Activated naive CD8-positive, alpha-beta T cell treated with anti-CD3 and anti-CD28 coated beads for 36 hours (primary cell): ENCODE results near the gene ZKSCAN4. TPM values are rescaled to one million over a fixed set of nuclear protein-coding genes. Genes with fewer than 3 reads are reported as not detected.
A peak's percentile ranks its signal among the peaks of the same experiment; 100 is the strongest.

ENCODE experiments used
- DNase-seq: peaks from one replicate; pipeline ENCODE4 v3.0.0; 2021
- H3K27ac Mint-ChIP-seq: one replicate; pipeline ENCODE4 v1.8.0; 2022; ENCODE audit warnings: mild to moderate bottlenecking, moderate library complexity, mixed read lengths
- H3K27me3 Mint-ChIP-seq: one replicate; pipeline ENCODE4 v1.8.0; 2022; ENCODE audit warnings: mild to moderate bottlenecking, mixed read lengths
- H3K36me3 Mint-ChIP-seq: one replicate; pipeline ENCODE4 v1.8.0; 2021; ENCODE audit warnings: mild to moderate bottlenecking, mixed read lengths
- H3K4me1 Mint-ChIP-seq: one replicate; pipeline ENCODE4 v1.8.0; 2021; ENCODE audit warnings: mixed read lengths
- H3K4me3 Mint-ChIP-seq: one replicate; pipeline ENCODE4 v1.8.0; 2022; ENCODE audit warnings: mild to moderate bottlenecking, moderate library complexity, mixed read lengths
- H3K9me3 Mint-ChIP-seq: one replicate; pipeline ENCODE4 v1.8.0; 2022; ENCODE audit warnings: mixed read lengths
- total RNA-seq, 2 experiments: library from RNA; stranded (reverse); gene quantifications; one replicate each; pipeline ENCODE4 v1.2.3, GENCODE V29; 2021

ZKSCAN4 gene
- total RNA-seq, result 1 to 10 TPM; 4.5 to 5.0 TPM

DNA sequence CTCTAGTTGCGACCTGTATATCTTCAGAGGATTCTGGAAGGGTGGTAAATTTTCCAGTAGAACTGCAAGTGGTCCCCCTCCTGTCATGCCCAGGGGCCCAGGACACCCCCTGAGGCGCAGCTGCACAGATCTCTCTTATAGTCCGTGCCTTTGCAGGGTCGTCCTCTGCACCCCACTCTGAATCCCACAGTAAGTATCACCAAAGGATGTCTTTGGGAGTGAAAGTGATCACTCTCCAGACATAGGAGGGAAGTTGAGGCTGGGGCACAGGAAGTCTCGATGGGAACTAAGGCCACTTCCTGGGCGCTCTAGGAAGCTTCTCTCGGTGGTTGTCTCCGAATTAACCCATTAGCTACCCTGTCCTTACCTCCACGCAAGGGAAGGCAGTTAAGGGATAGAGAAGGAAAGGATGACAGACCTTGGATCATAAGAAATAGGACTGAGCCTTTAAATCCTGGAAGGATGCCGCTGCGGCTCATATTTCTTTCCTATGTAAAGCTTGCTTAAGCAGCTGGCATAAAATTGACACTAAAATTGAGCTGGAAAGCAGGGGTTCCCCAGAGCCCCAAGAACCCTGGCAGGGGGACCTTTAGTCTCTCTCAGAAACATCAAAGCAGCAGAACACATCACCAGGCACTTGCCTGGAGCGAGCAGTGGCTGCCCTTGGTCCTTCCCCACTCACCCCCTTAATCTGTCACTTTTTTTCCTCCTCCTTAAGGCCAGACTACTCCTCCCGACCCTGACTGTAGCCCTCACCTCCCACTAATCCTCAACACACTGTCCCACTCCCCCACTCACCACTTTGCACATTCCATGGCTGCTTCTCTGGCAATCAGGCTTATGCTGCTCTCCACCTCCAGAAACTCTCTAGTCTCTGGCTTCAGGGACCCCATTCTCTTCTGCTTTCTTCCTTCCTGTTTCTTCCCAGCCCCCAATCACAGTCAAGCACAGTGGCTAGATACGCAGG is at the start of gene ZKSCAN4:
Gene ZKSCAN4 (minus strand): TSS at position 261 of the 967 bp plus-strand sequence. CDS start 289 bp downstream, outside the sequence.
- H3K4me1 Mint-ChIP-seq, result peaks cover 19% of the 10 kb centered on the region
- peak within 1 kb of the TSS; percentile 91 for H3K27ac Mint-ChIP-seq
- peaks cover 4% of the 10 kb centered on the region for H3K27me3 Mint-ChIP-seq
- H3K4me3 Mint-ChIP-seq, result peak within 1 kb of the TSS; percentile 98
- peak; percentile 72 for DNase-seq
- peaks cover 4% of the 10 kb centered on the region for H3K36me3 Mint-ChIP-seq
- no peaks in the 10 kb centered on the region for H3K9me3 Mint-ChIP-seq

GRCh38 chr6:28296520-28297060 is 44.5 kb upstream of the ZKSCAN4 start:
- no peaks in the 10 kb centered on the region for H3K4me1 Mint-ChIP-seq
- H3K4me3 Mint-ChIP-seq, result no peak overlapping the region
- no peaks in the 10 kb centered on the region for H3K9me3 Mint-ChIP-seq
- no peak for DNase-seq
- H3K27me3 Mint-ChIP-seq, result no peaks in the 10 kb centered on the region
- H3K27ac Mint-ChIP-seq, result no peak overlapping the region
- peaks cover 14% of the 10 kb centered on the region for H3K36me3 Mint-ChIP-seq

- Mint-ChIP-seq H3K4me3 (no peak overlapping the region), H3K9me3 (peaks cover 2% of the 10 kb centered on the region), H3K27ac (no peak overlapping the region), H3K4me1 (no peaks in the 10 kb centered on the region), H3K27me3 (no peaks in the 10 kb centered on the region), H3K36me3 (peaks cover 8% of the 10 kb centered on the region)
- no peak for DNase-seq
Observed at GRCh38 chr6:28295326-28295725, 43.3 kb upstream of the ZKSCAN4 start.

- Mint-ChIP-seq H3K27me3 (no peaks in the 10 kb centered on the region), H3K36me3 (peaks cover 12% of the 10 kb centered on the region), H3K9me3 (peaks cover 2% of the 10 kb centered on the region), H3K4me3 (no peak overlapping the region), H3K27ac (no peak overlapping the region), H3K4me1 (no peaks in the 10 kb centered on the region)
- DNase-seq, result no peak
Observed at GRCh38 chr6:28291573-28291972, 39.5 kb upstream of the ZKSCAN4 start.

DNA sequence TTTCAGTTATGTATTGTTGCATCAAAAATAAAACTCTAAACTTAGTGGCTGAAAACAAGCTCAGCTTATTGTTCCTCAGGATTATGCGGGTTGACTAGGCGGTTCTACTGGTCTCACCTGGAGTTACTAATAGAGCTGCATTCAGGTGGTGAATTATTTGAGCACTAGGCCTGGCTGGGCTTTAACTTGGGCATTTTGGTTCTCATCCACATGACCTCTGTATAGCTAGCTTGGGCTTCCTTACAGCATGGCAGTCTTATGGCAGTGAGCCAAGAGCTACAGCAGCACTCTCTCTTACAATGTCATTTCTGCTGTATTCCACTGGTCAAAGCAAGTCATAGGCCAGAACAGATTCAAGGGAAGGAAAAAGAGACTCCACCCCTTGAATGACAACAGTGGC is 30.9 kb upstream of the ZKSCAN4 start:
- Mint-ChIP-seq H3K27ac (no peak overlapping the region), H3K36me3 (peaks cover 23% of the 10 kb centered on the region), H3K4me1 (peaks cover 8% of the 10 kb centered on the region), H3K9me3 (peaks cover 3% of the 10 kb centered on the region), H3K27me3 (peaks cover 10% of the 10 kb centered on the region), H3K4me3 (no peak overlapping the region)
- no peak for DNase-seq

GRCh38 chr6:28281288-28282064 is 29.4 kb upstream of the ZKSCAN4 start, which contains the start of gene PGBD1:
Gene PGBD1, plus strand, starts transcription at chr6:28281572. Its CDS starts 2,242 bp downstream, at chr6:28283814.
- Mint-ChIP-seq H3K27ac (no peak within 1 kb of the TSS), H3K4me3 (peak within 1 kb of the TSS; percentile 87), H3K36me3 (peaks cover 26% of the 10 kb centered on the region), H3K27me3 (peaks cover 10% of the 10 kb centered on the region), H3K9me3 (peaks cover 3% of the 10 kb centered on the region), H3K4me1 (peaks cover 8% of the 10 kb centered on the region)
- peak; percentile 77 for DNase-seq

- Mint-ChIP-seq H3K36me3 (peaks cover 29% of the 10 kb centered on the region), H3K27ac (no peak overlapping the region), H3K4me3 (peak overlapping the region; percentile 87), H3K27me3 (peaks cover 10% of the 10 kb centered on the region), H3K9me3 (peaks cover 6% of the 10 kb centered on the region), H3K4me1 (peaks cover 8% of the 10 kb centered on the region)
- DNase-seq, result no peak
Observed at GRCh38 chr6:28280595-28281287, 28.7 kb upstream of the ZKSCAN4 start.

GRCh38 chr6:28277746-28278145 is 25.7 kb upstream of the ZKSCAN4 start:
- Mint-ChIP-seq H3K36me3 (peaks cover 31% of the 10 kb centered on the region), H3K4me3 (no peak overlapping the region), H3K27me3 (peaks cover 7% of the 10 kb centered on the region), H3K27ac (no peak overlapping the region), H3K9me3 (peaks cover 6% of the 10 kb centered on the region), H3K4me1 (peaks cover 13% of the 10 kb centered on the region)
- DNase-seq, result no peak

- Mint-ChIP-seq H3K4me3 (no peak overlapping the region), H3K36me3 (peaks cover 32% of the 10 kb centered on the region), H3K4me1 (peaks cover 10% of the 10 kb centered on the region), H3K27me3 (no peaks in the 10 kb centered on the region), H3K27ac (peak overlapping the region; percentile 59), H3K9me3 (peaks cover 3% of the 10 kb centered on the region)
- no peak for DNase-seq
Observed at GRCh38 chr6:28274888-28275287, 22.8 kb upstream of the ZKSCAN4 start.

DNA sequence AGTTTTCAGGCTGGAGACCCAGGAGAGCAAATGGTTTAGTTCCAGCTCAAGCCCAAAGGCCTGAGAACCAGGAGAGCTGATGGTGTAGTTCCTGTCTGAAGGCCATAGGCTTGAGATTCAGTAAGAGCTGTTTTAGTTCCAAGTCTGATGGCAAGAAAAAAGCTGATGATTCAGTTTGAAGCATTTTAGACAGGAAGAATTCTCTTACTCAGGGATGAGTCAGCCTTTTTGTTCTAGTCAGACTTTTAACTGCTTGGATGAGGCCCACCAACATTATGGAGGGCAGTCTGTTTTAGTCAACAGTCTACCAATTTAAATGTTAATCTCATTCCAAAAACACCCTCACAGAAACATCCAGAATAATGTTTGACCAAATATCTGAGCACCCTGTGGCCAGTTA is 17.4 kb upstream of the ZKSCAN4 start:
- H3K36me3 Mint-ChIP-seq, result peaks cover 11% of the 10 kb centered on the region
- no peaks in the 10 kb centered on the region for H3K27me3 Mint-ChIP-seq
- DNase-seq, result no peak
- peaks cover 15% of the 10 kb centered on the region for H3K4me1 Mint-ChIP-seq
- H3K9me3 Mint-ChIP-seq, result no peaks in the 10 kb centered on the region
- H3K27ac Mint-ChIP-seq, result no peak overlapping the region
- no peak overlapping the region for H3K4me3 Mint-ChIP-seq

DNA sequence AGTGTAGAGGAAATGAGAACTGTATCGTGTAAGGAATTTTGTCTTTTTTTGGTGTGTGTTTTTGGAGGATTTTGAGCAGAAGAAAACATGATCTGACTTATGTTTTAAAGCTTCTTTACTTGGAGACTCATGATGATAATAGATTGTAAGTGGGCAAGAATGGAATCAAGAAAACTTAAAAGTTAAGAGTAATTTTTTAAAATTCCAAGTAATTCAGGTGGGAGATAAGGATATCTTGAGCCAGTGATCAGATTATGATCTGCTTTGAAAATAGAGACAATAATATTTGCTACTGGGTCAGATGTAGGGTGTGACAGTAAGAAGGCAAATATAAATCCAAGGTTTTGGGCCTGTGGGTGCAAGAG is 15.6 kb upstream of the ZKSCAN4 start:
- peaks cover 4% of the 10 kb centered on the region for H3K36me3 Mint-ChIP-seq
- no peak overlapping the region for H3K4me3 Mint-ChIP-seq
- H3K9me3 Mint-ChIP-seq, result no peaks in the 10 kb centered on the region
- no peak overlapping the region for H3K27ac Mint-ChIP-seq
- H3K4me1 Mint-ChIP-seq, result peaks cover 21% of the 10 kb centered on the region
- no peak for DNase-seq
- no peaks in the 10 kb centered on the region for H3K27me3 Mint-ChIP-seq

DNA sequence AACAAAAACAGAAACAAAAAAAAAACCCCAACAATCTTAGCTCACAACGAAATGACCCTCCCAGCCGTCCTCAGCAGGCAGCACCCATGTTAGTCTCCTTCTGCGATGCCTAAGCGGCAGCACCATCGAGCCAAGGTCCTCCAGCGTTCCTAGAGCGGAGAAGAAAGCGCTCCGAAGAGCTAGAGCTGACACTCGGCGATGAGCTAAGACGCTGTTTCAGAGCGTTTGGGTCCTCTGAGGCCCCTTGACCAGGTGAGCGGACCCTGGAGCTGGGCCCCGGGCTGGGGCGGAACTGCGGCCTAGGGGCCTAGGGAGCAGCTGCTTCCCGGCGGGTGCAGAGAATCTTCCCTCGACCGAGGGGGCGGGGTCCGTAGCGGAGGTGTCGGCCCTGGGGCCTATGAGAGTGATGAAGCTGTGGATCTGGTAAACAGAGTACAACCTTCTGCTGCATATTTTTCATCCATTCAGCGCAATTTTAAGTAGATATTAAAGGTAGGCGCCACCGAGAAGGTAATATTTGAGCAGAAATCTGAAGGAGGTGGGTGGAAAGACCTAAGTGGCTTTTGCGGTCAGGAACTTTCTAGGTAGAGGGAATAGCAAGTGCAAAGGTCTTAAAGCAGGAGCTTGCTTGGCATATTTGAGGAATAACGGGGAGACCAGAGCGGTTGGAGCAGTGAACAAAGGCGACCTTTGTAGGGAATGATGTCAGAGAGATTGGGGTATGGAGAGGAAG is 15.1 kb upstream of the ZKSCAN4 start, which contains the start of gene ZSCAN26:
Gene ZSCAN26 (plus strand): TSS at position 182 of the 733 bp plus-strand sequence. CDS start 4,777 bp downstream, outside the sequence.
- H3K36me3 Mint-ChIP-seq, result peaks cover 2% of the 10 kb centered on the region
- H3K4me3 Mint-ChIP-seq, result no peak within 1 kb of the TSS
- H3K27ac Mint-ChIP-seq, result peak within 1 kb of the TSS; percentile 9
- no peaks in the 10 kb centered on the region for H3K9me3 Mint-ChIP-seq
- H3K4me1 Mint-ChIP-seq, result peaks cover 21% of the 10 kb centered on the region
- H3K27me3 Mint-ChIP-seq, result no peaks in the 10 kb centered on the region
- peak; percentile 81 for DNase-seq

- H3K27me3 Mint-ChIP-seq, result no peaks in the 10 kb centered on the region
- H3K36me3 Mint-ChIP-seq, result peaks cover 2% of the 10 kb centered on the region
- no peaks in the 10 kb centered on the region for H3K9me3 Mint-ChIP-seq
- no peak overlapping the region for H3K27ac Mint-ChIP-seq
- peaks cover 21% of the 10 kb centered on the region for H3K4me1 Mint-ChIP-seq
- DNase-seq, result no peak
- H3K4me3 Mint-ChIP-seq, result no peak overlapping the region
Observed at GRCh38 chr6:28266563-28266961, 14.5 kb upstream of the ZKSCAN4 start.
